ENCODE results near the gene SYNRG. TPM values are rescaled to one million over a fixed set of nuclear protein-coding genes. Genes with fewer than 3 reads are reported as not detected.
"Not testable (repeated sequence)": the region's sequence is repeated elsewhere in the genome, so short reads cannot be mapped to it uniquely, and the experiment has no call there.

The SYNRG gene
- total RNA-seq: 10 to 100 TPM; 25.2 to 32.0 TPM
- long read RNA-seq, partial matches to known transcripts: 8 of 12 reads
- long read RNA-seq, other reads (novel, unspliced or antisense): 4 of 12 reads

GRCh38 chr17:37609170-37610040 lies at the start of gene SYNRG:
Gene SYNRG (minus strand): TSS chr17:37609418. CDS start chr17:37609355, 63 bp downstream.
- DNase-seq: peak; percentile 98
- intact Hi-C loops (cut with DNase I): loop anchor here in 1 of 2 donors (10.0 kb wide), 1 partner anchor 75 kb away; no protein-coding TSS in a partner anchor
- peak; percentile 99 to 100 for ATAC-seq

- no peak for ATAC-seq
- no peak for DNase-seq
- intact Hi-C loops (cut with DNase I): loop anchor here in 1 of 2 donors (10.0 kb wide), 1 partner anchor 118 kb away; no protein-coding TSS in a partner anchor
Observed at GRCh38 chr17:37657202-37657601, 48.0 kb upstream of the SYNRG start.

GRCh38 chr17:37651849-37652248 lies 42.6 kb upstream of the SYNRG start:
- intact Hi-C loops (cut with DNase I): loop anchor here (5.0 to 10.0 kb wide), 2 partner anchors 123 to 165 kb away; no protein-coding TSS in a partner anchor
- ATAC-seq (no peak), DNase-seq (no peak)

GRCh38 chr17:37650419-37651003 lies 41.3 kb upstream of the SYNRG start:
- ATAC-seq (peak; percentile 45 to 53), DNase-seq (no peak)
- intact Hi-C loops (cut with DNase I): loop anchor here (1.0 to 10.0 kb wide), 3 partner anchors 121 to 167 kb away; no protein-coding TSS in a partner anchor

GRCh38 chr17:37648555-37648954 lies 39.3 kb upstream of the SYNRG start:
- DNase-seq: no peak
- intact Hi-C loops (cut with DNase I): no loop called here

GRCh38 chr17:37647856-37648255 lies 38.6 kb upstream of the SYNRG start:
- no peak for ATAC-seq
- intact Hi-C loops (cut with DNase I): no loop called here
- no peak for DNase-seq

More at GRCh38 chr17:37648555-37648954, 39.3 kb upstream of the SYNRG start:
- no peak for ATAC-seq

- DNase-seq: no peak
- intact Hi-C loops (cut with DNase I): no loop called here
- ATAC-seq: peak in 1 of 2 donors; percentile 16
Observed at GRCh38 chr17:37643869-37644268, 34.7 kb upstream of the SYNRG start.

GRCh38 chr17:37643118-37643766 lies 34.0 kb upstream of the SYNRG start, which contains the start of gene DDX52:
Gene DDX52 (minus strand): TSS chr17:37643446. CDS start chr17:37643420, 26 bp downstream.
- intact Hi-C loops (cut with DNase I): no loop called here

GRCh38 chr17:37642681-37643080 lies 33.5 kb upstream of the SYNRG start:
- no peak for DNase-seq
- ATAC-seq: peak; percentile 32 to 56
- intact Hi-C loops (cut with DNase I): no loop called here

More at GRCh38 chr17:37643118-37643766, 34.0 kb upstream of the SYNRG start, which contains the start of gene DDX52:
- DNase-seq (peak; percentile 96), ATAC-seq (peak; percentile 99)

- DNase-seq (no peak), ATAC-seq (no peak)
- intact Hi-C loops (cut with DNase I): no loop called here
Observed at GRCh38 chr17:37640015-37640414, 30.8 kb upstream of the SYNRG start.

GRCh38 chr17:37637956-37638355 lies 28.7 kb upstream of the SYNRG start:
- DNase-seq: no peak
- intact Hi-C loops (cut with DNase I): no loop called here
- ATAC-seq: no peak

GRCh38 chr17:37616430-37616829 lies 7.2 kb upstream of the SYNRG start:
- ATAC-seq; intact Hi-C loops (cut with DNase I); DNase-seq: not testable (repeated sequence)

GRCh38 chr17:37614823-37615222 lies 5.6 kb upstream of the SYNRG start:
- no peak for ATAC-seq
- intact Hi-C loops (cut with DNase I): no loop called here

GRCh38 chr17:37614391-37614790 lies 5.2 kb upstream of the SYNRG start:
- no peak for ATAC-seq
- DNase-seq: no peak
- intact Hi-C loops (cut with DNase I): no loop called here

More at GRCh38 chr17:37614823-37615222, 5.6 kb upstream of the SYNRG start:
- no peak for DNase-seq

GRCh38 chr17:37610971-37611370 lies 1.8 kb upstream of the SYNRG start:
- ATAC-seq (no peak), DNase-seq (no peak)
- intact Hi-C loops (cut with DNase I): no loop called here

GRCh38 chr17:37610041-37610420 lies 813 bp upstream of the SYNRG start:
- DNase-seq; intact Hi-C loops (cut with DNase I); ATAC-seq: not testable (repeated sequence)

GRCh38 chr17:37608351-37609169 lies 658 bp downstream of the SYNRG start:
- ATAC-seq (peak; percentile 36 to 52), DNase-seq (no peak)
- intact Hi-C loops (cut with DNase I): loop anchor here in 1 of 2 donors (10.0 kb wide), 1 partner anchor 74 kb away; no protein-coding TSS in a partner anchor

- DNase-seq: no peak
- no peak for ATAC-seq
- intact Hi-C loops (cut with DNase I): loop anchor here in 1 of 2 donors (10.0 kb wide), 1 partner anchor 73 kb away; no protein-coding TSS in a partner anchor
Observed at GRCh38 chr17:37607637-37608331, 1.4 kb downstream of the SYNRG start.
